Measurements from ENCODE around the gene GALNT9. TPM values are rescaled to one million over a fixed set of nuclear protein-coding genes. Genes with fewer than 3 reads are reported as not detected.
"Not testable (repeated sequence)": the region's sequence is repeated elsewhere in the genome, so short reads cannot be mapped to it uniquely, and the experiment has no call there.

The GALNT9 gene
- total RNA-seq, 1 experiment from 2014 or later = not detected

DNA sequence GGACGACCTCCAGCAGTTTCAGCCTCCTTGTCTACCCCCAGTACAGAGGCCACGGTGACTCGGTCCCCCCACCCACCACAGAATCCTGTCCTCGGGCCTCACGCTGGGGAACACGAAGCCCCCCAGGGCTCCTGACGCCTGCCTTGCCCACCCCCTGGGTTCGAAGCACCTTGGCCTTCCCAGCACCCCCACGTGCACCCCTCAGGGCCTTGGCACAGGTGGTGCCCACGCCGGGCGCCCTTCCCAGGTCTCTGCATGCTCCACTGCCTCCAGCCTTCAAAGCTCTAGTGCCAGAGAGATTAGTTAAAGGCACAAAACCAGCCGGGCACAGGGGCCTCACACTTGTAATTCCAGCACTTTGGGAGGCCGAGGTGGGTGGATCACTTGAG lies 123.3 kb downstream of the GALNT9 start:
- no peak for DNase-seq (ENCODE audit: extremely low read depth, low read depth)

DNA sequence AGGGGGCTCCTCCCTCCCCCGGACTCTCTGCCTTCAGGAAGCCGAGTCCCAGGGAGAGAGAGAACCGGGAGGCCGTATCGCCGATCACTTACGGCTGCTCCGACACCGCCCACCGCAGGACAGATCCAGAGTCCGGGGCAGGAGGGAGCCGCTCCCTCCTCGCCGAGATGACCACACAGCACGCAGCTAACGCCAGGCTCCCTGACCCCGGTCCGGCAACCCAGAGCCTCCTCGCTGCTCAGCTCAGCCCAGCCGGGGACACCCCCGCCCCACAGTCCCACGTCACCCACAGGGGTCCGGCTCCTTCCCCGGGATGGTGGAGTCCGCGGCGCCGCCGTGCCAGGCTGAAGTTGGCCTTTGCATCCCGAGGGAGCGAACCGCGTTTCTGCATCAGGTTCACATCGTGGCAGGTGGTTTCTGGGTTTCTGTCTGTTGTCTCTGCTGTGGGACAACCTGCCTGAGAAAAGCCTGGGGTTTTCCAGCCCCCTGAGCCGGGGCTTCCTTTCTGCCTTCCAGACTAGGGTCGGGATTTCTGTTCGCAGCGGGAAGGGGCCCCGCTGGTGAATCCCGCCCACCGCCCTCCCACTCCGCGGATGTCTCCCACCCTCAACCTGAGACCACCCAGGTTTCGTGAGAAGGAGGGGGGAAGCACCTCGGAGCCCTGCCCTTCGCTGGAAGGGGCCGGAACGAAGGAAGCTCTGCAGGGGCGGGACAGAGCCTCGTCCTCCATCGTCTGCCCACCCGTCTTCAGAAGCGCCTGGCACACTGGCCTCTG lies 123.9 kb downstream of the GALNT9 start:
- no peak for DNase-seq (ENCODE audit: extremely low read depth, low read depth)

DNA sequence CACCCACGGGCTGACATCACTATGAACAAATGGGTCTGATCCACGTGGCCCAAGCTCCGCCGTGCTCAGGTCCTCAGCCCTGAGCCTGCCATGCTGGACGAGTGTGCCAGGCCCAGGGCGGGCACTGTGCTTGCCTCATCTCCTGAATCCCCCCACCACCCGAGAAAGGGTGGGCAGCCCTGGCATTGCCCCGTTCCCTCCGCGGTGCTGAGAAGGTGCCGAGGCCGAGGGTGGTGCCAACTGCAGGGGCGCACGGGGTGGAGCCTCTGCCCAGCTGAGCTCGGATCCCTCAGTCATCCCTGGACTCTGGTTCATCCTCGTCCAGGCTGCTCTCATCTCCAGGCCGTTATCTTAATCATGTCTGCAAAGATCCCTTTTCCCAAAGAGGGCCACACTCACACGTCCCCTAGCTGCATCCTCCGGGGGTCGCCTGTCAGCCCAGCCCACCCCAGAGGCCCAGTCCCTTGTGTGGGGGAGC lies 124.6 kb downstream of the GALNT9 start:
- DNase-seq (ENCODE audit: extremely low read depth, low read depth) = no peak

DNA sequence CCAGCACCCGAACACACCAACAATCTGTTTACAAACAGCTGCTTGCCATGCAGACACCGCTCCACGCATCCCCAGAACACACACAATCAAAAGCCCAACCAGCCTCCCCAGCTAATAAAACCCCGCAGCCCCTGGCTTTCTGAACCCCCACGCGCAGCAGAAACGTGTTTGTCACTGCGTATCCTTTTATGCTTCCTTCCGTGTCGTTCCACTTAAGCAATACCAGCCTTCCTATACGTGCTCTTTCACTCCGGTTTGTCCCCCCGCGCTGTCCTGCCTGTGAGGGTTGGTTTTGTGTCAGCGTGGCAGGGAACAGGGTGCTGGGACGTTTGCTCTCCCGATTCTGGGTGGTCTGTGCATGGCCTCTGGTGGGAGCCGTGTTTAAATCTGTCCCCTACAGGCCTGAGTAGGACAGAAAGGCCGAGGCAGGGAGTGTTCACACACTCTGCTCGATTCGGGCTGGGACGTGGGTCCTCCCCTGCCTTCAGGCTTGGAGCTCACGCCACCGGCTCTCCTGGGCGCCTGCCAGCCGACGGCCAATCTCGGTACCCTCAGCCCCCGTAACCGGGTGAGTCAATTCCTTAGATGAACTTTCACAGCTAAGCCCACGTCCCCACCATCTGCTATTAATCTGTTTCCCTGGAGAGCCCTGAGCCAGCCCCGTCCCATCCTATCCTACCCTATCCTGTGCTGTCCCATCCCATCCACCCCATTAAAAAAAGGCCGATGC lies 125.2 kb downstream of the GALNT9 start:
- no peak for DNase-seq (ENCODE audit: extremely low read depth, low read depth)

DNA sequence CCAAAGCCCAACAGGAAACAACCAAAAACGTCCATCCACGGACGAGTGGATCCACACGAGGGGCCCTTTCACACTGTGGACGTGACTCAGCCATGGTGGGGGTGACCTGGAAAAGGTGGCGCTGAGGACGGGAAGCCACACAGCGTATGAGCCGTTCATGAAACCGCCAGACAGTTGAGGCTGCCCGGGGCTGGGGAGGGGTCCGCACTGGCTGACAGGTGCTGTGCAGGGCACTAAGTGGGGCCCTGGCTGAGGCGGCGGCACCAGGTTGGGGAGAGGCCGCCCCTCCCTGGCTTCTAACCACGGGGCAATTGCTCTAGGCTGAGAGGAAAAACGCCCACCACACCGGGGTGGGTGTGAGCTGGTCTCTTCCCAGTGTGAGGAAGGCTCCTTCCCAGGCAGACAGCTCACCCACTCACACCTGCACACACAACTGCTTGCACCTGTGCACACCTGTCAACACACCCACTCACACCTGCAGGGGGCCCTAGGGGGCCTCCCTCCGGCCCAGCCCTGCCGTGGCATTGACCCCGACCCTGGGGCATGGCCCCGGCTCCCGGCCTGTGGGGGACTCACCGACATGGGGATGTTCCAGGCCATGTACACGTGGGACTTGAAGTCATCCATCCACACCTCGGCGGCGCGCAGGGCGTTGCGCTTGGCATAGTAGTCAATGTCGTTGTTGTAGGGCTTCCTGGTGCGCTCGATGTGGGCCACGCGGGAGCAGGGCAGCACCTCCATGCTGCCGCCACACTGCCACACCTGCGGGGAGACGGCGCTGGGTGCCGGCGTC lies 126.3 kb downstream of the GALNT9 start:
- no peak for DNase-seq (ENCODE audit: extremely low read depth, low read depth)

DNA sequence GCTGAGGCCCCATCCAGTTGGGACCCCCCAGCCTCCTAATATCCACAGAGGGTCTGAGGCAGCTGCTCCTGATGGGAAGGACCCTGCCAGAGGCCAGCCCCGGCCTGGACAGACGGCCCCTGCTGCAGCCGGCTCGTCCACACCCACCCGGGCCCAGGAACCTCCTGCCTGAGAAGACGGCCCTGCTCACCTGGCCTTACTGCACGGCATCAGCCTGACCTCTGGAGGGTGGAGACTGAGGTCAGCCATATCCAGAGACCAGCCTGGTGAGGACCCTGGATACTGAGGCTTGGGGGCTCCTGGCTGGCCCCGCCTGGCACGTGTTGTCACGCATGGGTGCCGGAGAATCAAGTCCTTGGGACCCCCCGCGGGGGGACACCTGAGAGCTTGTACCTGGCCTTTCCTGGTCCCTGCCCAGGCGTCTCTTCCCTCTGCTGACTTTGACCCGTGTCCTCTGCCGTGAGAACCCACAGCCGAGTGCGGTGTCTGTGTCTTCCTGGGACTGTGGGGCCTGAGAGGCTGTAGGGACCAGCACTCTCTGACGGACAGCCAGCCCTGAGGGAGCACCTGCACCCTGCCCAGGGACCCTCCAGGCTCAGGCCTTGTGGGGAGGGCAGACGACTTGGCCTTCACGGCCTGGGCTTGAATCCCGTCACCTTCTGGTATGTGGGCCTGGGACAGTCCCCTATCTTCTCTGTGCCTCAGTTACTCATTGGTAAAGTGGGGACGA lies 127.8 kb downstream of the GALNT9 start:
- no peak for DNase-seq (ENCODE audit: extremely low read depth, low read depth)

DNA sequence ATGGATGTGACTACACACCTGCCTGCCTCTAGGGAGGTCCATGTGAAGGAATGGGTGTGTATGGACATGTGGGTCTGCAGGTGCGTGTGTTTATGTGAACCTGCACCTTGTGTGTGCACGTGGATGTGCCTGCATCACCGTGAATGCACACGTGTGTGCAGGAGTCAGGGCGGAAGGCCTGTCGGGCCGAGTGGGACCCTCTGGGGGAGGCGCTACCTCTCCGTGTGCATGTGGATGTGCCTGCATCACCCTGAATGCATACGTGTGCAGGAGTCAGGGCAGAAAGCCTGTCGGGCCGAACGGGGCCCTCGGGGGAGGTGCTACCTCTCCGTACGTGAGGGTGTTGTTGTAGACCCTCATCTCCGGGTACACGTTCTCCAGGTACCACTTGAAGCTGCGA lies 128.6 kb downstream of the GALNT9 start:
- no peak for DNase-seq (ENCODE audit: extremely low read depth, low read depth)

DNA sequence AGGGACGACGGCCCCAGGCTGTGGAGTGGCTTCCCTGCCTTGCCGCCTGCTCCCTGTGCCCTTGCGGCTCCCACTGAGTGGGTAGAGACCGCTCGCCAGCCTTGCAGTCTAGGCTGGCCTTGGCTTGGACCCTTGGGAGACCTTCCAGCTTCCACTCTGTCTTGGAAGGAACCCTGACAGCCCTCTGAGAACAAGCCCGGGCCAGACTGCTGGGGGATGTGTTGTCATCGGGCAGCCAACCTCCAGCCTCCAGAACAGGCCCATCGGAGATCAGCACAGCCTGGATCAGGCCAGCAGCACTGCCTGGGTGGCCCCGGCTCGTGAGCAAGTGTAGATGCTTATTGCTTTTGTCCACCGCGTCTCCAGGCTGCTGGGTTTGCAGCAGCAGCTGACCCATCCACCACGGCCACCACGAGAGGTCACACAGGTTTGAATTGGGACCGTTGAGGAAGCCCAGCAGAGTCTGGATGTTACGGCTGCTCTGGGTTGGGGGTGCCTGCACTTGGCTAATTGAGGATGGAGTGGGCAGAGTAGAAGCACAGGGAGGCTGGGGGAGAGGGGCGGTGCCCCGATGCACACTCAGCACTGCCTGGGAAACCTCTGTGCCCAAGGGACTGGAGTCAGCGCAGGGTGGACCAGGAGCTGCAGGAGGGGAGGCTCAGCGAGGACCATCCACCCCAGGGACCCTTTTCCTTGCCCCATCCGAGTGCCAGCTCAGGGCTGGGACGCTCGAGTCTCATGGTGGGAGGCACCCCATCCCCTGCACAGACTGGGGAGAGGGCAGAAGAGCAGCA lies 129.7 kb downstream of the GALNT9 start:
- DNase-seq (ENCODE audit: extremely low read depth, low read depth) = no peak

DNA sequence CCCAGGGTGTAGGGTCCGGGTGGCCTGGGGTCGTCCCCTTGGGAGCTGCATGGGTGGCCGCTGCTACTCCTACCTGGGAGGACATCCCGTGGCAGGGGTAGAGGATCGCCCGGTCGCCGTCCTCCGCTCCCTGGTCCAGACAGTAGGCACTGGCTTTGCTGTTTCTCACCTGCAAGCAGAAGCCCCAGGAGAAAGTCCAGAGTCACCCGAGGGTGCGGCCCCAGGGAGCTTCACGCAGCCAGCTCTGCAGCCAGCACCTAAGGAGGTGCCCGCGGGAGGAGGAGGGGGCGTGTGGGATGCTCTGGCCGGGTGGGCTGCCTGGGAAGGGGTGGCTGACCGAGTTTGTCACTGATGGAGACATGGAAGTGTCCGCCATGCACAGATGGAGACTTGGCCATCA lies 130.3 kb downstream of the GALNT9 start:
- DNase-seq (ENCODE audit: extremely low read depth, low read depth) = no peak

DNA sequence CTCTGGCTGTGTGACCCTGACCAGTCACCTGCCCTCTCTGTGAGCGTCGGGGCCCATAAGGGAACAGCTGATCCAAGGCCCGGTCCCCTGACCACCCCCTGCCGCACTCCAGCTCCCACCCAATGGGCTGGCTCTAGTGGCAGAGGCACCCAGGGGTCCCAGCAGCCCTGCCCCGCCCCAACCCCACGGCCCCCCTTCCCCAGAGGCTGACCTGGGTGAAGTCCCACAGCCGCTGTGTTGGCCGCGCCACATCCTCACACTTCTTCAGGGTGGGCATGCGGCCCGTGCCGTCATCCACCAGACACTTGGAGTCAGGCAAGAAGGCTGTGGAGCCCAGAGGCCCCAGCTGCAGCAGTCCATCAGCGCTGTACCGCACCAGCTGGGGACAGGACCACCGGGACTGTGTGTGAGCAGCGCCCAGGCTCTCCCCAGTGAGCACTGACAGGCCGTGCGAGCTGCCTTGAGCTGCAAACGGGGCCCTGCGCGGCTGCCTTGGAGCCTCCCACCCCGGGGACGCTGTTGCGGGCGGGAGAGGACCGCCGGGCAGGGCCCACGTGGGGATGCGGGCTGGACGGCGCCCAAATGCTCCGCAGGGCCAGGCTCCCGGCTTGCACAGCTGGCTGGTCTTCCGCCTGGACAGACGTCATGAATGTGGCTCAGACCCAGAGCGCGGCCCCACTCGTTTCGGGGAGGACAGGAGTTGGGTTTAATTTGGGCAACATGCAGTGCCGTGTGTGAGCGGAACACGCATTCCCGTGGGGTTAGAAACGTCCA lies 131.6 kb downstream of the GALNT9 start:
- no peak for DNase-seq (ENCODE audit: extremely low read depth, low read depth)

DNA sequence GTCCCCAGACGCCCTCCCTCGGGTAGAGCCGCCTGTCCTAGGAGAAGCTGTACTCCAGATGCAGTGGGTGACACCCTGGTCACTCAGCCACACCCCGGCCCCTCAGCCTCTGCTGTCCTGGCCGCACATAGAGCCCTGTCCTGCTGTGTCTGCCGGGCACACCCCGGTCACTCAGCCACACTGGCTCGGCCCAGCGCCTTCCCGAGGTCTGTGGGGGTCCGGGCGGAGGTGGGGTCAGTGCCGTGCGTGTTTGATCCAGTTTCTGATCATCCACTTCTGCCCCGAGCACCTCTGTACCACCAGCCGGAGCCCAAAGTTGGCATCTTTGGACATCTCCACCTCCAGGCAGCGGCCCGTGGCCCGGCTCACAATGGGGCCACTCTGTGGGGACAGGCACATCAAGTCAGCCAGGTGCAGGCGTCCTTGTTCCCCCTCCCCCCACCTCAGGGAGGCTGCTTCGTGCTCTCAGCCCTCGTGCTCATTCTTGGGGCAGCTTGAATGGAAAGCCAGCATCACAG lies 132.5 kb downstream of the GALNT9 start:
- no peak for DNase-seq (ENCODE audit: extremely low read depth, low read depth)

DNA sequence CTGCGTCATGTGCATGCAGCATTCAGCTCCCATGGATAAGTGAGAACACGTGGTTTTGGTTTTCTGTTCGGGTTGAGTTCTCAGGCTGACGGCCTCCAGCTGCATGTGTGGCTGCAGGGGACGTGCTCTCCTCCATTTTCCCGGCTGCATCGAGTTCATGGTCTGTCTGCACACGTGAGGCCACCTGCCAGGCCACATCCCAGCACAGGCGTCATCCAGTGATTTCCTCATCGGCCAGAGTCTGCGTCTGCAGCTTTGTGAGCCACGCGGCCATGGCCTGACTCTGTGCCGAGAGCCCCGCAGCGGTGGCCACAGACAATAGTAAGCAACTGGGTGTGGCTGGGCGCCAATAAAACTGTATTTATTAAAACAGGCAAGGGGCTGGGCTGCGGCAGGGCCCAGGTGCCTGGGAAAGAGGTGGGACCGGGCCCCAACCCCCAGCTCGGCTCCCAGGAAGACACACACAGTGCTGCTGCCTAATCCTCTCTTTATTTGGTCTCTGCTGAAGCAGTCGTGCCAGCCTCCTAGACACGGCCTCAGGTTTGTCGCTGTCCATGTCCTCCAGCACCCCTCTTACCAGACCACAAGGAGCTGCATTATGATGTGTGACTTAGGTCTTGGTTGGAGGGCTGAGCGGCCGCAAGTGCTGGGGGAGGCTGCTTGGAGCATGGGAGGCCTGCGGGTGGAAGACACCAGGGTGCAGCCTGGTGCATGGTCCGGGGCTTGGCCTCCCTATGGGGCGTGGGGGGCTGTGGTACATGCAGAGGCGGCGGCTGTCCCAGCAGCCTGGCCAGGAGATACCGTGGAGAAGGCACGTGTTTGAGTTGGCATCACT lies 133.1 kb downstream of the GALNT9 start:
- no peak for DNase-seq (ENCODE audit: extremely low read depth, low read depth)

DNA sequence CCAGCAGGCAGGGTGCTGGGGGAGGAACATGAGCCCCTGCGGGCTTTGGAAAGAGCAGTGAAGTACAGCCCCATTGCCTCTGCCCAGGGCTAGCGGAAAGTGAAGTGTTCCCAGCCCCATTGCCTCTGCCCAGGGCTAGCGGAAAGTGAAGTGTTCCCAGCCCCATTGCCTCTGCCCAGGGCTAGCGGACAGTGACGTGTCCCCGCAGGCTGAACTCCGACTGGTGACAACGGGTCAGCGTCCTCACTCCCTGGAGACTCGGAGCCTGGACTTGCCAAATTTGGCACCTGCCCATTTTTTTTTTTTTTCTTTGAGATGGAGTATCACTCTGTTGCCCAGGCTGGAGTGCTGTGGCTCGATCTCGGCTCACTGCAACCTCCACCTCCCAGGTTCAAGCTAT lies 134.1 kb downstream of the GALNT9 start:
- not testable (repeated sequence) for DNase-seq (ENCODE audit: extremely low read depth, low read depth)

DNA sequence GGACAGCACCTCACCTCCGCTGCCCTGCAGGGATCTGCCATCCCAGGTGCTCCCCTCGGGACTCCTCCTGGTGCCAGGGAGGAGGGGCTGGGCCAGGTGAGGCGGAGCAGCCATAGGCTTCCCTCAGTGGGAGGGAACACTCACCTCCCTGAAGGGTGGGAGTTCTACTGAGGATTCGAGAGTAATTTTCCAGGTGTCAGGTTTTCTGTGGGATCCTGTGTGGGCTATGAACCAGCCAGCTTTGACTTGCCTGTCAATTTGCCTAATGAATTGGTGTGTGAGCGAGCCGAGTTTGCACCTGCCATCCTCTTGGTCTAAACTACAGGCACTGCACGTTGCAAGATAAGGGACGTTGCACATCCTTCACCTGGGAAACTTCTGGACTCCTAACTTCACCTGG lies 134.8 kb downstream of the GALNT9 start:
- no peak for DNase-seq (ENCODE audit: extremely low read depth, low read depth)

DNA sequence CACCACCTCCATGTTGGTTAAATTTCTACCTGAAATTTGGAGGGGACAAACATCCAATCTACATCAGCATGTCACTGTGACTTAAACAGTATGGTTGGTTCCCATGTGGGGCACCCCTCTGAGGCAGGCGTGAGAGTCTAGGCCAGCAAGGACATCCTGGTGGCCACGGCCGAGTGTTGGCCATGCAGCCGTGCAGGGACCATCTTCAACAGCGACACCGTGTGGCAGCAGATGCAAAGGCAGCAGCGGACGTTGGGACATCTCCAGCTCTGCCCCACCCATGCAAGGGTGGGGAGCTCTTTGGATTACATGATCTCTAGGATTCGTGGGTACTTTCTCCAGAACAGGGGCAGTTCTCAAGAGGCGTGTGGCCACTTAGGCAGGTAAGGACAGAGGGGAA lies 135.3 kb downstream of the GALNT9 start:
- no peak for DNase-seq (ENCODE audit: extremely low read depth, low read depth)

DNA sequence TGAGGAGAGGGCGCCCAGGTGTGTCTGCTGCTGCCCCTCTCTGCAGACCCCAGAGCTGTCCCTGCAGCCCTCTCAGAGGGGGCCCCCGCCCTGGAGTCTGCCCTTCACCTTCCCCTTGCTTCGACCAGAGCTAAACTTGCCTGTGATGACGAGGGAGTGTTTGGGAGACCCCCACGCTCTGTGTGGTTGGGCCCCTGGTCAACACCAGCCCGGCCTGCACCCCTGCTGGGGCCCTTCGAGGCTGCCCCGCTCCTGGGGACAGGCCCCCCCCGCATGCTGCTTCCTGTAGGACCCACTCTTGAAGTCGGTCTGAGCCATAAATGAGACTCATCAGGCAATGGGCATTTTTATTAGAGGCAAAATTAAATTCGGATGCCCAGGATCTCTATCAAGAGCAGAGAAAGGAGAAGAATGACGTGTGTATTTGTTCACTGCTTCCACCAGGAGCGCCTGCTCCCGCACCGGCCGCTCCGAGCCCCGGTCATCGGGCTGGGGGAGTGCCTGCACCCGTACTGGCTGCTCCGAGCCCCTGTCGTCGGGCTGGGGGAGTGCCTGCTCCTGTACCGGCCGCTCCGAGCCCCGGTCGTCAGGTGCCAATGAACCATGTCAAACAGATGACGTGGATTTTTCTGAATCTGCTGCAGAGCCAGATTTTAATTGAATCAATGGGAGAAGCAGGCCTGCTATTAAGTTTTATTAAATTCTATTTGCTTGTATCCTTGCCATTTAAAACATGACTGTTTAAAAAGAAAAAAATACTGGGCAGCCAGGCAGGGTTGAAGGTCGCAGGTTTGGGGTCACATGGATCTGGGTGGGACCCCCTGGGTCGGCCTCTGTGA lies 137.5 kb downstream of the GALNT9 start:
- DNase-seq (ENCODE audit: extremely low read depth, low read depth) = no peak
